Measurements from ENCODE around the gene IGFBP5.

The IGFBP5 gene

GRCh38 chr2:216644842-216645635, 50.3 kb downstream of the IGFBP5 start:
- DNase-seq: no peak

- DNase-seq: no peak
Observed at GRCh38 chr2:216643986-216644659, 51.2 kb downstream of the IGFBP5 start.

GRCh38 chr2:216637472-216637871, 57.9 kb downstream of the IGFBP5 start:
- DNase-seq: no peak

- peak; percentile 64 for DNase-seq
Observed at GRCh38 chr2:216636551-216637450, 58.5 kb downstream of the IGFBP5 start.

GRCh38 chr2:216635701-216636550, 59.4 kb downstream of the IGFBP5 start:
- peak; percentile 65 for DNase-seq

- peak; percentile 63 for DNase-seq
Observed at GRCh38 chr2:216635171-216635570, 60.2 kb downstream of the IGFBP5 start.

- DNase-seq: no peak
Observed at GRCh38 chr2:216634370-216635148, 60.8 kb downstream of the IGFBP5 start.

- peak; percentile 82 for DNase-seq
Observed at GRCh38 chr2:216633616-216634369, 61.6 kb downstream of the IGFBP5 start.

GRCh38 chr2:216632952-216633615, 62.3 kb downstream of the IGFBP5 start, which contains the start of gene IGFBP2:
Gene IGFBP2, plus strand, starts transcription at chr2:216633420. Its CDS starts 104 bp downstream, at chr2:216633524.
- DNase-seq: peak; percentile 91

- DNase-seq: peak; percentile 31
Observed at GRCh38 chr2:216632346-216632951, 62.9 kb downstream of the IGFBP5 start.

GRCh38 chr2:216629784-216630183, 65.6 kb downstream of the IGFBP5 start:
- no peak for DNase-seq

- no peak for DNase-seq
Observed at GRCh38 chr2:216626875-216627245, 68.5 kb downstream of the IGFBP5 start.

- DNase-seq: no peak
Observed at GRCh38 chr2:216626168-216626874, 69.0 kb downstream of the IGFBP5 start.

- no peak for DNase-seq
Observed at GRCh38 chr2:216624251-216624650, 71.1 kb downstream of the IGFBP5 start.

GRCh38 chr2:216622526-216622925, 72.8 kb downstream of the IGFBP5 start:
- no peak for DNase-seq
